PFSK-1 (cell line): ENCODE data around the gene KCNJ1.

Source experiments
- FOXP2 ChIP-seq: optimal IDR thresholded peaks from 2 replicates; pipeline ENCODE3; 2011; ENCODE audit warnings: borderline replicate concordance, control low read depth, inconsistent platforms; ENCODE audit not compliant: insufficient read depth; ENCODE audit errors: extremely low read length, extremely low read depth
- POLR2AphosphoS5 ChIP-seq: IDR thresholded peaks from 2 replicates; pipeline ENCODE4 v1.6.1; 2012; ENCODE audit warnings: low read depth, mild to moderate bottlenecking, control low read depth, low read length, moderate library complexity
- REST ChIP-seq, 2 experiments: IDR thresholded peaks; 2 replicates each; pipeline versions ENCODE4 v1.6.1 to v1.8.0; 2011 to 2012; ENCODE audit warnings: low read depth in 2 of 2, low read length in 2 of 2, control low read depth in 1 of 2, inconsistent platforms in 1 of 2, mild to moderate bottlenecking in 1 of 2, moderate library complexity in 1 of 2; ENCODE audit not compliant: insufficient read depth in 1 of 2
- SIN3A ChIP-seq: IDR thresholded peaks from 2 replicates; pipeline ENCODE4 v1.6.1; 2012; ENCODE audit warnings: mild to moderate bottlenecking, low read length, moderate library complexity, borderline replicate concordance; ENCODE audit not compliant: insufficient read depth
- TAF1 ChIP-seq: IDR thresholded peaks from 2 replicates; pipeline ENCODE4 v1.6.1; 2012; ENCODE audit warnings: low read length, control low read depth, borderline replicate concordance; ENCODE audit not compliant: insufficient read depth

KCNJ1 gene

DNA sequence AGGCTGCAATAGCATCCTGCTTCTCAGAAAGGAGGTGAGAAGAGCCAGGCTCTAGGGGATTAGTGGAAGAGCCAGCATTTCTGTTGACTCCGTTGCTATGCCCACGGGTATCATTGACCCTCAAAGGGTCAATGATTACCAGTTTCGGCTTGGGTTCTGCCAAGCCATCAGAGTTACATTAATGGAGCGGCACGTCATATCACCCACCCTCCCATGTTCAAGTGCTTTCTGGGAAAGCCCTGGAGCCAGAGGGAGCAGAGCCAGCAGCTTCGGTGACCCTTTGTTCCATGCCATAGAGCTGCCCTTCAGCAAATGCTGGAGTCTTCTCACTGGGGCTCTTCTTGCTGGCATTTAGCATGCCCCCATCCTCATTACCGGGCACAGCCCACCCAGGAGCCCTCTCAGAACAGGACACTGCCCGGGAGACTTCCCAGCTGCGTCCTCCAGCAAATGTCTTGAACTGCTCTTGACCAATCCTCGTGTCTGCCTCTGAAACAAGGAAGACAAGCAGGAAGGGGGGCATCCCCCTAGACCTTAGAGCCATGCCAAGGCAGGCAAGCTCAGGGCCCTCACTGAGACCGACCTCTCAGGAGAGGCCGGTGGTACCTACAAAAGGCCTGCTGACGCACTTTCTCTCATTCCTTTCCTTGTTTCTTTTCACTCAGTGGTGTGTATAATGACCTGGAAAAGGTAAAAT lies 14.6 kb downstream of the KCNJ1 start:
- TF ChIP-seq POLR2AphosphoS5 = no peak
- no peak for TF ChIP-seq TAF1
- no peak for TF ChIP-seq FOXP2

DNA sequence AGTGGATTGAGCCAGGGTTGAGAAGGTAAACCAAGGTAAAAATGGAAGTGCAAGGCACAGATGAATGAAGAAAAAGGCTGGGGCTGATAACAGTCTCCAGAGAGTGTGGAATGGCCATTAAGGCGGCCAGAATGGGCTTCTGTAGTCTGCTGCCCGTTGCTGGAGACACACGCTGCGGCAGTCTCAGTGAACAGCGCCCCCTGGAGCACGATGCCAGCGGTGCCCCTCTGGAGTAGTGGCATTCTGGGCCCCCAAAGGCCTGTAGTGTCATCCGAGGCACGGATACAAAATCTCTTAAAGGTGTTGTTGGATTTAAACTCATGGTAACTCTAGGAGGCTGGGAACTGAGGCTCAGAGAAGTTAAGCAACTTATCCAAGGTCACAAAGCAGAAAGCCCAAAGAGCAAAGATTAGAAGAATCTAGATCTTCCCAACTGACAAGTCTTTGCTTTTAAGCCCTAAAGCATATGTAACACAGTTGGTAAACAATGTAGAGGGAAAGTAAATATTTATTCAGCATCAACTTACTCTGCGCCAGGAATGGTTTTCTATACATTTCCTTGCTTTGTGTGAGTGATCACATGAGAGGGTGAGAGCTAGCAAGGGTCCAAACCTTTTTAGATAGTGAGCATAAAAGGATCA lies 18.2 kb downstream of the KCNJ1 start:
- no peak for TF ChIP-seq SIN3A
- TF ChIP-seq FOXP2 = peak; percentile 39
- TF ChIP-seq TAF1 = no peak
- TF ChIP-seq POLR2AphosphoS5 = no peak
- TF ChIP-seq REST (IDR thresholded peaks at IDR 0.05; ENCODE audit: insufficient read depth in 1 of 2, low read depth in 2 of 2, low read length in 2 of 2) = no peak

- TF ChIP-seq SIN3A (no peak), TAF1 (no peak), FOXP2 (no peak), REST (IDR thresholded peaks at IDR 0.05; ENCODE audit: insufficient read depth in 1 of 2, low read depth in 2 of 2, low read length in 2 of 2) (no peak), POLR2AphosphoS5 (no peak)
These were observed 20.1 kb downstream of the KCNJ1 start for GRCh38 chr11:128846985-128847384.

DNA sequence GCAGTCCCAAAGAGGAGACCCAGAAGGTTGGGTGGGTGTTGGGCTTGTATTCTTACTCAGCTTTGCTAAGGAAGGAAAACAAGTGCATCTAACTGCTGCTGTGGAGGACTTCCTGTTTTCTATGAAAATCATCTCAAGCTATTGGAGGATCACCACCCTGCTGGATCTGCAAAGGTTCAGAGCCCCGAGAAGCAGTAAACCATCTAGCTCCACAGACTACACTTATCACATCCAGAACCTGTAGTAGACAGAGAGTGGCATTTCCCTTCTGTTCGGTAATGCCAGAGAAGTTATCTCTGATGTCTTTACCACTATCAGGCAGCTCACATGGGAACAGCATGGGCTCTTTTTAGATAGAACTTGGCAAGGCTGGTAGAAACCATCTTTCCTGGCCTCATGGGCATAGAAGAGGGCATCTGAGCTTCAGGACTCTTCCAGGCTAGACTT lies 21.7 kb downstream of the KCNJ1 start:
- TF ChIP-seq FOXP2 = no peak
- no peak for TF ChIP-seq REST (IDR thresholded peaks at IDR 0.05; ENCODE audit: insufficient read depth in 1 of 2, low read depth in 2 of 2, low read length in 2 of 2)
- TF ChIP-seq TAF1 = no peak

DNA sequence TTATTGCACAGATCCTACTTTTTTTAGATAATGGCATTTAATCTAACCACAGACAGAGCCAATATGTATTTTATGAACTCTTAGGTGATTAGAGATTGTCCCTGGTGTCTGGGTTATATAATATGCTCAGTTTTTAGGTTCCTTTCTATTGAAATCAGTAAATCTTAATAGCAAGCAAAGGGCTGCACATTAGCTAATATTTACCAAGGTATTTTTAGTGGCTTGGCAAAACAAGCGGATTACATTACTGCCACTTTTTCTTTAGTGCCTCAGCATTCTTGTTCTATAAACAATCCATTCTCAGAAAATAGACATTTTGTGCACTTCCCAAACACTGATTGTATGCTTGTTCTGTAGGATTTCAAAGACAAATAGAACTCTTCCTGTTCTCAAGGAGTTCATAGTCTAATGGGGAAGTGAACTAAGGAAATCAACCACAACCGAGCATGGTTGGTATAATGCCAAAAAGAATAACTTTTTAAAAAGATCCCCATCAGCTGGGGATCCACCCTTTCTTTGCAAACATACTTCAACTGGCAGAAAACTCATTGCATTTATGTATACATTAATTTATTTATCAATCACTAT lies 23.8 kb downstream of the KCNJ1 start:
- TF ChIP-seq REST (IDR thresholded peaks at IDR 0.05; ENCODE audit: insufficient read depth in 1 of 2, low read depth in 2 of 2, low read length in 2 of 2) = no peak
- no peak for TF ChIP-seq FOXP2
- TF ChIP-seq POLR2AphosphoS5 = no peak
- TF ChIP-seq SIN3A = no peak
- TF ChIP-seq TAF1 = no peak
